ENCODE results near the gene KCNV2.

- TF ChIP-seq CTCF (IDR thresholded peaks at IDR 0.05) (no peak), POLR2A (IDR thresholded peaks at IDR 0.05) (no peak)
Measured at GRCh38 chr9:2720179-2720654, 2.9 kb downstream of the KCNV2 start.
